ENCODE results near the gene POPDC2.
"Not testable (repeated sequence)": the region's sequence is repeated elsewhere in the genome, so short reads cannot be mapped to it uniquely, and the experiment has no call there.

The POPDC2 gene, protein sequence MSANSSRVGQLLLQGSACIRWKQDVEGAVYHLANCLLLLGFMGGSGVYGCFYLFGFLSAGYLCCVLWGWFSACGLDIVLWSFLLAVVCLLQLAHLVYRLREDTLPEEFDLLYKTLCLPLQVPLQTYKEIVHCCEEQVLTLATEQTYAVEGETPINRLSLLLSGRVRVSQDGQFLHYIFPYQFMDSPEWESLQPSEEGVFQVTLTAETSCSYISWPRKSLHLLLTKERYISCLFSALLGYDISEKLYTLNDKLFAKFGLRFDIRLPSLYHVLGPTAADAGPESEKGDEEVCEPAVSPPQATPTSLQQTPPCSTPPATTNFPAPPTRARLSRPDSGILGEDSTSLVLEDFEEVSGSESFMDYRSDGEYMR

GRCh38 chr3:119660474-119661440 is at the start of gene POPDC2:
TSS of gene POPDC2 (minus strand) at chr3:119660589. CDS start at chr3:119660423, 166 bp downstream.
- no peak for DNase-seq

GRCh38 chr3:119703820-119704531 is 43.6 kb upstream of the POPDC2 start:
- no peak for DNase-seq

DNA sequence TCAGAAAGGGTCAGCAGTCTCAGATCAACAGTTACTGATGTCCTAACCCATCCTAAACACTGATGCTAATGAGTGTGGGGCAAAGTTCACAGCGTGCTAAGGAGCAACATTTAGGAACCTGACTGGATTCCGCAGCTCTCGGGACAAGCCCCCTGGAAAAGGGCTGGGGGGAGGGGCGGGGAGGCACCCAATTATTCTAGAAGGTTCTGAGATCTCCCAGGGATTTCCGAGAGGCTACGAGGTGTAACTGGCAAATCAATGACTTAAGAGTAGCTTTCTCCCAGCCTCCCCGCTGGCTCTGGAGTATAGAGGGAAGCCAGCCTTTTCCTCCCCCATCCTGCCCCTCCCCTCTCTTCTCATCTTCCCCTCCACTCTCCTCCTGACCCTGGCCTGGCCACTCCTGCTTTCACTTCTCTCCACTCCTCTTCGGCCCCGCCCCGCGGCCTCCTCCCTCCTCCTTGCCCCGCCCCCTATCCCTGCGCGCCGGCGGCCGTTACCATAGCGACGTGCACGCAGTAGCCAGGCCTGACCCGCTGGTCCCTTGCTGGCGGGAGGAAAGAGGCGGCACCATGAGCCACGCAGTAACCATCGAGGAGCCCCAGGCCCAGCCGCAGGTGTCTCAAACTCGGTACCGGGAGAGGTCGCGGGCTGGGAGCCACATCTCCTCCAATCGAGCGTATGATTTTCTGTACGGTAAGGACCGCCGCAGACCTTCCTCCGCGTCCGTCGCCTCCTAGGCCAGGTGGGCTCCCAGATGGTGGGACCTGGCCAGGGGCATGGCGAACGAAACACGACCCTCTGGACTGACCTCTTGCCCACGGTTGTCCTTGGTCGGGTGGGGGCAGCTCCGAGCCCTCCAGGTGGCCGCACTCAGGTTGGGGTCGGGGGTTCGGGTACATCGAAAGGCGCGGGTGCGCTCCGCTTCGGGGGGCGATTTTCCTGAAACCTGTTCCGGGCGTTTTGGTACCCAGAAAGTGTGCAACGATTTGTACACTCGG is 42.4 kb upstream of the POPDC2 start, which contains the start of gene CFAP91:
TSS of gene CFAP91 (plus strand) at position 493 of the 998 bp plus-strand sequence. CDS start at position 570, 77 bp downstream.
- DNase-seq = peak; percentile 94

GRCh38 chr3:119700920-119701734 is 40.7 kb upstream of the POPDC2 start:
- DNase-seq = no peak

DNA sequence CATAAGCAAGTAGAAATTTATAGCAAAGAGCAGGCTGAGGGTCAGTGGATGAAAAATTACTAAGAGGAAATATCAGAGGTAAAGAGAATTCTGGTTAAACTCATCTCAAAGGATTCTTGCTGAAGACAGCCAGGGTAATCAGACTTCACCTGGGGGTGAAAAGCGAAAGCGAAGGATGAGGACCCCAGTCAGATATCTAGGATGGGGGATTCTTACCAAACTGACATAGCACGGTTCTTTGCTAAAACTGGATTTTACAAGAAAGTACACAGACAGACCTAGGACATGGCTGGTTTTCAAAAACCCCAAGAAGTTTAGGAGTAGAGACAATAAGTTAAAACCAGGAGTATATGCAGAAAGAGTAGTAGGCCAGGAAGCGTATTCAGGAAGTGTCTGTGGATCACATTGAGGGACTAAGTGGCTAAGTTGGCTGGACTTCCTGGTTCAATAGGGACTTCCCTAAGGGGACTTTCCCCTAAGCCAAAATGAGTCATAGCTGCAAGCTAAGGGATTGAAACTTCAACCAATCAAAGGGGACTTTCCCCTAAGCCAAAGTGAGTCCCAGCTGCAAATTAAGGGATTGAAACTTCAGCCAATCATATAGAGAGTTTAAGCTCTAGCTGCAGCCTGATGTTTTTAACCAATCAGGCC is 40.0 kb upstream of the POPDC2 start:
- no peak for DNase-seq

DNA sequence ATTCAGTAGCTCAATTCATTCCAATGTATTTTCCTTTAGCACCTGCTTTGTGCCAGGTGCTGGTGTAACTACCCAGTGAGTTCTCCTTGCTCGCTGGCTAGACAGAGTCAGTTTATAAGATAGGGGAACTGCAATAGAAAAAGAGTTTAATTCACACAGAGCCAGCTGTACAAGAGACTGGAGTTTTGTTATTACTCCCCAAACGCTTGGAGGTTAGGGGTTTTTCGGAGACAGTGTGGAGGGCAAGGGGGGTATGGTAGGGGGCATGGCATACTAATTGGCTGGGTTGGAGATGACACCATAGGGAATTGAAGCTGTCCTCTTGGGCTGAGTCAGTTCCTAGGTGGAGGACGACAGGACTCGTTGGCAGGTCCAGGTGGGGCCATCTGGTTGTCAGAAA is 37.0 kb upstream of the POPDC2 start:
- no peak for DNase-seq

GRCh38 chr3:119695480-119695879 is 35.1 kb upstream of the POPDC2 start:
- DNase-seq = no peak

DNA sequence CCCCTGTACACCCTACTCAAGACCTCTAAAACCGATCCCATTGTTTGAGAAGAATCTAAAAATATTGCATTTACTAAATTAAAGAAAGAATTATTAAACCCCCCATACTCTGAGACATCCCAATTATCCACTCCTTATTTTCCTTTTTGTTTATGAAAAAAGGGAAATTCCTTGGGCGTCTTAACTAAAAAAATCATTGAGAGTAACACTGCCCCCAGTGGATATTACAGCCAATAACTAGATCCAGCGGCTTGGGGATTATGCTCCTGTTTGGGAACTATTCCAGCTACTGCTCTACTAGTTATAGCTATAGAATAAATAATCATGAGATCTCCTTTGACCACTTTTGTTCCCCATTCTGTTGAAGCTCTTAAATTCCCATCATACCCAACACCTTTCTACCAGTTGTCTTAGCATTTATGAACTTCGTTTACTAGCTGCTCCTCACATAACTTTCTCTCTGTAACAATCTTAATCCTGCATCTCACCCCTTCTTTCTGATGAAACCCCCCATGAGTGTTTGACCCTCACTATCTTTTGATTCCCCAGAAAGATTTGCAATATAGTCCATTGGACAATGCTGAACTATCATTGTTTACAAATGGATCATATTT is 29.8 kb upstream of the POPDC2 start:
- no peak for DNase-seq

- no peak for DNase-seq
Measured at GRCh38 chr3:119683421-119683820, 23.0 kb upstream of the POPDC2 start.

GRCh38 chr3:119681279-119681678 is 20.9 kb upstream of the POPDC2 start:
- DNase-seq = no peak

DNA sequence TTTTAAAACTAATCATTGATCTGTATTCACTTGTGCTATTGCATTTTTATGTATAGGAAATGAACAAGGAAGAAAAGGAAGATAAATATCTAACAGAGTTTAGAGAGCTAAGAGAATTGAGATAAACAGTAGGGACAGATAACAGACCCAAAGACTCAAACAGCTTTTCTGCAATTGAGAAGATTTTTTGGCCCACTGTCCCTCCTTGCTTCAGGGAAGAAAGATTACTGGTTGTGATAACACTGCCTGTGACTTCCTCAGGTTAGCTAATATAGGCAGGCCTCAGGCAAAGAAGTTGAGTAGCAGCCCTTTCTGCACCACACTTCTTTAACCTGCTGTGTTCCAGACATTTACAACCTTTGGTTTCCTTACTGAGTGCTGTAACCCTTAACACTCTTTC is 19.5 kb upstream of the POPDC2 start:
- no peak for DNase-seq

- not testable (repeated sequence) for DNase-seq
Measured at GRCh38 chr3:119678209-119678608, 17.8 kb upstream of the POPDC2 start.

- DNase-seq = no peak
Measured at GRCh38 chr3:119677641-119677934, 17.2 kb upstream of the POPDC2 start.

- DNase-seq = peak; percentile 94
Measured at GRCh38 chr3:119676771-119677640, 16.6 kb upstream of the POPDC2 start, which contains the start of gene COX17. TSS of gene COX17 (minus strand) at chr3:119677406. CDS start at chr3:119677310, 96 bp downstream.

- DNase-seq = no peak
Measured at GRCh38 chr3:119676020-119676419, 15.6 kb upstream of the POPDC2 start.

- no peak for DNase-seq
Measured at GRCh38 chr3:119675188-119675874, 14.9 kb upstream of the POPDC2 start.

DNA sequence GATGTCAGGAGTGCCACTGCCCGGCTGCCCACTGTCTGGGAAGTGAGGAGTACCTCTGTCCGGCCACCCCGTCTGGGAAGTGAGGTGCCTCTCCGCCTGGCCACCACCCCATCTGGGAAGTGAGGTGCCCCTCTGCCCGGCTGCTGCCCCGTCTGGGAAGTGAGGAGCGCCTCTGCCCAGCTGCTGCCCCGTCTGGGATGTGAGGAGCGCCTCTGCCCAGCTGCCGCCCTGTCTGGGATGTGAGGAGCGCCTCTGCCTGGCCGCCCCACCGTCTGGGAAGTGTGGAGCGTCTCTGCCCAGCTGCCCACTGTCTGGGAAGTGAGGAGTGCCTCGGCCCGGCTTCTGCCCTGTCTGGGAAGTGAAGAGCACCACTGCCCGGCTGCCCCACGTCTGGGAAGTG is 13.5 kb upstream of the POPDC2 start:
- no peak for DNase-seq

DNA sequence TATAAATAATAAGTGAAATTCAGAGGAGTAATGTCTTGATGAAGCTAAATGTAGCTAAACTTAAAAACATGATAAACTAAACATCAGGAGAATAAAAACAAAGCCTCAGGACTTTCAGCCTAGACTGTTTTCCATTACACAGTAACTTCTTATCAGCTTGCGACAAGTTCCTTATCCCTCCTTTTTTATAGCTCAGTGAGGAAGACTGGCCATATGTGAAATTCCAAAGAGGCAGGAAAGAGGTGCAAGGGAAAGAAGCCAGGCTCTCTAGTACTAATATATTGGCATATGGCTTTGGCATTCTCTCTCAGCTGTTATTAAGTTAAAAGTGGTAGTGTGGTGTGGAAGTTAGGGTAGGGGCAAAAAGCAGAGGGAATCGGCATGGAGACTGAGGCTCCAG is 12.4 kb upstream of the POPDC2 start:
- no peak for DNase-seq

Measured in left hindlimb (tissue), 1 donor.